Activated CD8-positive, alpha-beta T cell treated with anti-CD3 and anti-CD28 coated beads, Interleukin-2, amount 10 ng/mL, durations not matched to agents 7 days and 5 days (primary cell): ENCODE results near the gene F3. TPM values are rescaled to one million over a fixed set of nuclear protein-coding genes. Genes with fewer than 3 reads are reported as not detected.

Source experiments
- ATAC-seq: fragments of 150-1000 bp; cut with Tn5 transposase; one replicate; pipeline ENCODE4 v1.10.0; 2021; ENCODE audit warnings: moderate library complexity
- CTCF ChIA-PET: fragments of 350-600 bp; sonication (Branson Sonifier 250); formaldehyde crosslinking; loops from one replicate; lab custom pipeline; 2021; ENCODE audit warnings: antibody characterized with exemption; lab: Charles Lee
- POLR2A ChIA-PET: fragments of 350-600 bp; sonication (Branson Sonifier 250); formaldehyde crosslinking; loops from one replicate; lab custom pipeline; 2021; ENCODE audit warnings: antibody characterized with exemption; lab: Charles Lee
- DNase-seq: peaks from one replicate; pipeline ENCODE4 v3.0.0-alpha.2; 2020
- H3K27ac Mint-ChIP-seq: one replicate; pipeline ENCODE4 v1.8.0; 2021; ENCODE audit warnings: mild to moderate bottlenecking, mixed read lengths
- H3K27me3 Mint-ChIP-seq: one replicate; pipeline ENCODE4 v1.8.0; 2021; ENCODE audit warnings: low read depth, mixed read lengths
- H3K36me3 Mint-ChIP-seq: one replicate; pipeline ENCODE4 v1.8.0; 2021; ENCODE audit warnings: low read depth, mixed read lengths
- H3K4me1 Mint-ChIP-seq: one replicate; pipeline ENCODE4 v1.8.0; 2021; ENCODE audit warnings: low read depth, mixed read lengths
- H3K4me3 Mint-ChIP-seq: one replicate; pipeline ENCODE4 v1.8.0; 2021; ENCODE audit warnings: mild to moderate bottlenecking, mixed read lengths
- H3K9me3 Mint-ChIP-seq: one replicate; pipeline ENCODE4 v1.8.0; 2022; ENCODE audit warnings: mixed read lengths; ENCODE audit not compliant: insufficient read depth
- total RNA-seq, 2 experiments: library from RNA; stranded (reverse); gene quantifications; one replicate each; pipeline ENCODE4 v1.2.3, GENCODE V29; 2021

Gene F3
- total RNA-seq, 2 experiments from 2014 or later, result not detected

DNA sequence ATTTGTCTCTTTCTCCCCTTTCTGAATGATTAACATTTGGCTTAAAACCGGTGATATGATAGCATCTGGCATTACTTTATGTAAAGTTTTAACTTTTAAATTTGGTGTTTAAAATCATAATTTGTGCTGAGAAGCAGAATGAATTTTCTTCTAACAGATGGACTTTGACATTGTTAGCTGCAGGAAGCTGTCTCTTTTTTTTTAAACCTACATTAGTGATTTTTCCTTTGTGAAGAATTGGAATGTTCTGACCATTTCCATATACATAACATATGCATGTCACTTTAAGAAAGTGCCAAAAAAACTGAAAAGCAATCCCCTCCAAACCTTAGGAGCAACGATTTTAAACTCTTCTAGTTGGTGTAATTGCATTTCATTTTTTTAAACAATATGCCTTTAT, 22.2 kb downstream of the F3 start:
- H3K4me1 Mint-ChIP-seq, result no peaks in the 10 kb centered on the region
- no peak for ATAC-seq
- H3K27me3 Mint-ChIP-seq, result peaks cover 3% of the 10 kb centered on the region
- H3K36me3 Mint-ChIP-seq, result no peaks in the 10 kb centered on the region
- no peaks in the 10 kb centered on the region for H3K9me3 Mint-ChIP-seq
- DNase-seq, result no peak
- H3K4me3 Mint-ChIP-seq, result no peak overlapping the region
- no peak overlapping the region for H3K27ac Mint-ChIP-seq
- ChIA-PET POLR2A (no interaction called here), CTCF (interaction anchor here (2.5 kb wide), 1 partner anchor 23 kb away, joined by 7 read pairs; no protein-coding TSS in a partner anchor)

DNA sequence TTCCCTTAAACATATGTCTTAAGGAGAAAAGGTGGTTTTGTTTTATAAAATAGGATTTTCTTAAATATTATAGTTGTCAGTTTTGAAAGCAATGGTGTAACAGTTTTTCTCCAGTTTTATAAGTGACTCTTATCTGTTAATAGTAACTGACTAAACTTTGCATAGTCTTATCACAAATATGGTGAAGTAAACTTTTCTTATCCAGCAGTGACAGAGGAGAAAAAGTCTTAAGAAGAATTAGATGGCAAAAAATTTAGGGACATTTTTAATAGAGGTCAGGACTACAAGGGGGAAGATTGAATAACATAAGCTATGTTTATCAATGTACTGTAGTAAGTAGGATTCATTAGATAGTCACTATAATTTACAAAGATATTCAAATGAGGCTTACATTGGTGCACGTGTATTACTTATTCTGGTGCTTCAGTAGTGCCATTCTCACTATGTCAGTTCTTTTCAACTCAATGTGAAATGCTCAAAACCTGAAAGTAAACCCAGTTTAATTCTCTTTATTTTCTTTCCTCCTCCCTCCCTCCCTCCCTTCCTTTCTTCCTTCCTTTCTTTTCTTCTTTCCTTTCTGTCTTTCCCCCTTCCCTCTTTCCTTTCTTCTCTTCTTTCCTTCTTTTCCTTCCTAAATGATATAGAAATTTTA, 26.1 kb downstream of the F3 start:
- H3K4me3 Mint-ChIP-seq, result no peak overlapping the region
- H3K27ac Mint-ChIP-seq, result no peak overlapping the region
- CTCF ChIA-PET, result interaction anchor here (1.1 to 2.2 kb wide), 5 partner anchors 8 to 291 kb away, joined by 3 to 10 read pairs (median 5); no protein-coding TSS in a partner anchor
- no peaks in the 10 kb centered on the region for H3K27me3 Mint-ChIP-seq
- POLR2A ChIA-PET, result no interaction called here
- no peaks in the 10 kb centered on the region for H3K36me3 Mint-ChIP-seq
- no peaks in the 10 kb centered on the region for H3K4me1 Mint-ChIP-seq
- DNase-seq (no peak), ATAC-seq (no peak)
- H3K9me3 Mint-ChIP-seq, result no peaks in the 10 kb centered on the region

DNA sequence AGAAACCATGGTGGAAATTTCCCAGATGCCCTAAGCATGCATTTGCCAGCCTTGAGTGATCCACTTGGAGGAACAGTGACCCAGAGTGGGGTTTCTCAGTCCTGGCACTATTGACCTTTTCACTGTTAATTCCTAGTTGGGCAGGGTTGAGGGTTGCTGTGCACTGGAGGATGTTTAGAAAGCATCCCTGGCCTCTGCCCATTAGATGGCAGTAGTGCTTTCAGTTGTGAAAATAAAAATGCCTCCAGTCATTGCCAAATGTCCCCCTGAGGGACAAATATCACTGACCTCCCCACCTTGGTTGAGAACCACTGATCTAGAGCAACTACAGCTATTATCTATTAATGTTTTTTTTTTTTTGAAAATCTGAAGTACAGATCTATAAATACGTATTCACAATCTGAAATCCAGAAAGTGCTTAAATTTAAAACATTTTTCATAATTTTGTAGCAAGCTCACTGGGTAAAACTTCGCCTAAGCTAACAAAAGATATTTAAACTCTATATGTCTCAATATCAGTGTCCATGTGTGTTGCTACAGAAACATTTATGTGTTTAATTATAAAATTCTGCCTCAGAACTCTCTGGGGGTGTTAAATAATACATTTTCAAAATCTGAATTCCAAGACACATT, 27.3 kb downstream of the F3 start:
- H3K27ac Mint-ChIP-seq, result no peak overlapping the region
- POLR2A ChIA-PET, result no interaction called here
- no peaks in the 10 kb centered on the region for H3K9me3 Mint-ChIP-seq
- H3K4me1 Mint-ChIP-seq, result no peaks in the 10 kb centered on the region
- ATAC-seq (no peak), DNase-seq (peak; percentile 44)
- no peaks in the 10 kb centered on the region for H3K27me3 Mint-ChIP-seq
- peaks cover 5% of the 10 kb centered on the region for H3K36me3 Mint-ChIP-seq
- no peak overlapping the region for H3K4me3 Mint-ChIP-seq
- CTCF ChIA-PET, result interaction anchor here (0.9 to 2.3 kb wide), 7 partner anchors 9 to 292 kb away, joined by 3 to 16 read pairs (median 5); no protein-coding TSS in a partner anchor

DNA sequence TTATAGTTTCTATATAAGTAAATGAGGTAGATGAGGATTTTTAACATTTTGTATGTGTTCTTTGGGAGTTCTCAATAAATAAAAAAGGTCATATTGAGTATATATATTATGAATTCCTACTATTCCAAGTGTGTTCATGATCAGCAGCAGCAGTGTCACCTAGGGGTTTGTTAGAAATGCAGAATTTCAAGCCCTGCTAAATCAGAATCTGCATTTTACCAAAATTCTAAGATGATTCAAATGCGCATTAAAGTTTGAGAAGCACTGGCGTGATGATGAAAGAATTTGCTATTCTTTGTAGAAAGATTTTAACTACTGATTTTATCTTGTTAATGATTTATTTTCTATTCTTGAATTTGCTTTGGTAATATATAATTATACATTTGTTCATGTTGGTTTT, 28.7 kb downstream of the F3 start:
- Mint-ChIP-seq H3K4me3 (no peak overlapping the region), H3K4me1 (no peaks in the 10 kb centered on the region), H3K27ac (no peak overlapping the region), H3K27me3 (no peaks in the 10 kb centered on the region), H3K36me3 (peaks cover 10% of the 10 kb centered on the region), H3K9me3 (no peaks in the 10 kb centered on the region)
- DNase-seq (no peak), ATAC-seq (no peak)
- POLR2A ChIA-PET, result no interaction called here
- CTCF ChIA-PET, result interaction anchor here (0.8 to 2.3 kb wide), 5 partner anchors 10 to 342 kb away, joined by 3 to 16 read pairs (median 4); no protein-coding TSS in a partner anchor

DNA sequence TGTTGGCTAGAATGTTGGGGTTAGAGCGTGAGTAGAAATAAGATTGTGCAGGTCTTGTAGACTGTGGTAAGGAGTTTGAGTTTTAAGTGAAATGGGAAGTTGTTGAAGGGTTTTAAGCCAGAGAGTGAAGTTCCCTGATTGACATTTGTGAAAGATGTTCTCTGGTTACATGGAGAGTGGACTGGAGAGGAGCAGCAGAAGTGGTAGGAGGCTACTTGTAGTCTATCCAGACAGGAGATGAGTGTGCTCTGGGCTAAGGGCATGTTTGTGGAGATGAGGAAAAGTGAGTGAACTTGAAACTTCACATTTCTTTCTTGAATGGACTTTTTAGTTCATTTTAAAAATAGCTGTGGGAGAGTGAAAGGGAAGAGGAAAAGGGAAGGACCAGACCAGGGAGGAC, 37.0 kb downstream of the F3 start:
- ATAC-seq, result no peak
- ChIA-PET CTCF (no interaction called here), POLR2A (no interaction called here)
- Mint-ChIP-seq H3K36me3 (peaks cover 42% of the 10 kb centered on the region), H3K4me3 (no peak overlapping the region), H3K27me3 (no peaks in the 10 kb centered on the region), H3K4me1 (peaks cover 10% of the 10 kb centered on the region), H3K9me3 (no peaks in the 10 kb centered on the region), H3K27ac (no peak overlapping the region)
- DNase-seq, result no peak

DNA sequence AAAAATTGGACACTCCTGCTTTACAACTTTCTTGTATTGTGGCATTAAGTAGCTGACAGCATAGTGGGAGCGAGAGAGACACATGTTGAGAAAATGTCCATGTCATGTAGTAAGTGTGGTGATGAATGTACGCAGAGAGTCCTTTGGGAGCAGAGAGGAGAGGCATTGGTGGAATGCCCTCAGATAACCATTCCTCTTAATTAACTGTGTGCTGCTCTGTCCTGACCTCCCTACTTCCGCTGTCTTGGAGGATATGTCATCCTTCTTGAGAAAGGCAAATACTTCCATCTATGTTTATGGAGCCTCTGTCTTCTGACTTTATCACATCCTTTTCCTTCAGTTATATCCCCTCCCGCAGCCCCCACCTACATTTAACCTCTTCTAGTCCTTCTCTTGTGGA, 38.4 kb downstream of the F3 start:
- Mint-ChIP-seq H3K27me3 (no peaks in the 10 kb centered on the region), H3K4me1 (peaks cover 10% of the 10 kb centered on the region), H3K36me3 (peaks cover 44% of the 10 kb centered on the region), H3K4me3 (no peak overlapping the region), H3K27ac (no peak overlapping the region), H3K9me3 (no peaks in the 10 kb centered on the region)
- CTCF ChIA-PET, result interaction anchor here (1.6 to 1.7 kb wide), 2 partner anchors 10 to 21 kb away, joined by 5 read pairs; no protein-coding TSS in a partner anchor
- ATAC-seq (no peak), DNase-seq (no peak)
- POLR2A ChIA-PET, result no interaction called here

DNA sequence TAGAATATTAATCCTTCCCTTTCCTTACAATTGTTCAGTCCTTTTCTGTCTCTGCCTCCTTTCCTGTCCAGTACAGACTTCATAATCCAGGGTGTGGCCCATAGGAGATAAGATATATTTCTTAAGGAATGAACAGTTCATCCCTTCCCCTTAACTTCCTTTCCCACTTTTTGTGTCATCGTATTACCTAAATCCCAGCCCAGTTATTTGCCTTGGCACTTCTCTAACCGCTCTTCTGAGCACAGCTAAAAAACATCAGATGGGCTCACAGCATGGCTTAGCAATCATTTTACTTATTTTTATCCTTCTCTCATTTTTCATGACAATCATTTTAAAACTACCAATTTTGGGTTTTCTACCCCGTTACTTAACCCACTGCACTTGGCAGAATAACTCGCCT, 39.6 kb downstream of the F3 start:
- DNase-seq (no peak), ATAC-seq (no peak)
- H3K36me3 Mint-ChIP-seq, result peaks cover 39% of the 10 kb centered on the region
- no peaks in the 10 kb centered on the region for H3K27me3 Mint-ChIP-seq
- no peak overlapping the region for H3K4me3 Mint-ChIP-seq
- no peak overlapping the region for H3K27ac Mint-ChIP-seq
- POLR2A ChIA-PET, result no interaction called here
- no peaks in the 10 kb centered on the region for H3K9me3 Mint-ChIP-seq
- CTCF ChIA-PET, result interaction anchor here (1.7 kb wide), 1 partner anchor 11 kb away, joined by 5 read pairs; no protein-coding TSS in a partner anchor
- peaks cover 10% of the 10 kb centered on the region for H3K4me1 Mint-ChIP-seq

DNA sequence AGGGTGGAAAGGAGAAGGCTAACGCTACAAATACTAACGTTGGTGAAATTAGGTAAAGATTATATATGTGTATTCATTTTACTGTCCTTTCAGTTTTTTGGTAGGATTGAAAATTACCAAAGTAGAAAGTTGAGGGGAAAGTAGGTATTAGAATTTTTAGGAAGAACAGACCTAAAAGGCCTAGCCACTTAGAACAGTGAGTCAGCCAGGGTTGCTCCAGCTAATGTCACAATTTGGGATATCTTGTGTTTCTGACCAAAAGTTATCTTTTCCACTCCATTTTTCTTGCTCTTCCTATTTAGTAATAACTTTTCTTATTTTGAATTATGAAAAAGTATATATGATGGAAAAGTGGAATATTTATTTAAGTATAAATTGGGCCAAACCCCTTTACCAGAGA, 40.1 kb downstream of the F3 start:
- no peak overlapping the region for H3K4me3 Mint-ChIP-seq
- H3K36me3 Mint-ChIP-seq, result peaks cover 38% of the 10 kb centered on the region

DNA sequence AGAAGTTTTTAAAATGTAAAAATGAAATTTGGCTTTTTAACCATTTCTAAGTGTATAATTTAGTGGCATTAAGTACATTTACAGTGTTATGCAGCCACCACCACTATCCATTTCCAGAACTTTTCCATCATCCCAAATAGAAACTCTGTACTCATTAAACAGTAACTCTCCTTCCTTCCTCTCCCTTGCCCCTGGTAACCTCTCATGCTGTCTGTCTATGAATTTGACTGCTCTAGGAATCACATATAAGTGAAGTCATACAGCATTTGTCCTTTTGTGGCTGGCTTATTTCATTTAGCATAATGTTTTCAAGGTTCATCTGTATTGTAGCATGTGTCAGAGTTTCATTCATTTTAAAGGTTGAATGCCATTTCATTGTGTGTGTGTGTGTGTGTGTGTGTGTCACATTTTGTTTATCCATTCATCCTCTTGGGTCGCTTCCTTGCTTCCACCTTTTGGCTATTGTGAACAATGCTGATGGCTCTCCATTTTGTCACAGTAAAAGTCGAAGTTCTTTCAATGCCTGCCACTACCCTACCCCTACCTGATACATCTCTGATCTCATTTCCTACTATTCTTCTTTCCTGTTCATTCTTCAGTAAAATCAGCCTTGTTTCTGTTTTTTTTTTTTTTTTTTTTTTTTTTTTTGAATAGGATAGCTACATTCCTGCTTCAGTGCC, 45.3 kb downstream of the F3 start:
- Mint-ChIP-seq H3K4me3 (no peak overlapping the region), H3K27ac (no peak overlapping the region), H3K36me3 (peaks cover 29% of the 10 kb centered on the region), H3K9me3 (no peaks in the 10 kb centered on the region), H3K4me1 (no peaks in the 10 kb centered on the region), H3K27me3 (no peaks in the 10 kb centered on the region)
- ATAC-seq, result no peak
- ChIA-PET POLR2A (no interaction called here), CTCF (no interaction called here)
- no peak for DNase-seq

More for the DNA sequence above, 40.1 kb downstream of the F3 start:
- no peak for ATAC-seq
- no peak for DNase-seq
- CTCF ChIA-PET, result interaction anchor here (0.6 kb wide), 1 partner anchor 8 kb away, joined by 3 read pairs; no protein-coding TSS in a partner anchor
- Mint-ChIP-seq H3K27ac (no peak overlapping the region), H3K9me3 (no peaks in the 10 kb centered on the region), H3K27me3 (no peaks in the 10 kb centered on the region), H3K4me1 (peaks cover 10% of the 10 kb centered on the region)
- POLR2A ChIA-PET, result no interaction called here

DNA sequence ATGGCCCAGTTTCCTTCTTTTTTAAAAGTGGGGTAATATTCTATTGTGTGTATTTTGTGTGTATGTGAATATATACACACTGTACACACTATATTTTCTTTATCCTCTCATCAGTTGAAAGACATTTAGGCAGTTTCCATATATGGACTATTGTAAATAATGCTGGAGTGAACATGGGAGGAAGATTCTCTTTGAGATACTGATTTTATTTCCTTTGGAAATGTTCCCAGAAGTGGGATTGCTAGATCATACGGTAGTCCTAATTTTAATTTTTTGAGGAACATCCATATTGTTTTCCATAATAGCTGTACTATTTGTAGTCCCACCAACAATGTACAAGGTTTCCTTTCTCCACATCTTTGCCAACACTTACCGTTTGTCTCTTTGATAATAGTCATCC, 51.0 kb downstream of the F3 start:
- CTCF ChIA-PET, result interaction anchor here (0.9 to 1.9 kb wide), 2 partner anchors 9 to 316 kb away, joined by 3 to 6 read pairs; no protein-coding TSS in a partner anchor
- no peak overlapping the region for H3K27ac Mint-ChIP-seq
- peaks cover 18% of the 10 kb centered on the region for H3K36me3 Mint-ChIP-seq
- POLR2A ChIA-PET, result no interaction called here
- no peaks in the 10 kb centered on the region for H3K9me3 Mint-ChIP-seq
- H3K4me1 Mint-ChIP-seq, result no peaks in the 10 kb centered on the region
- no peak overlapping the region for H3K4me3 Mint-ChIP-seq
- DNase-seq, result no peak
- no peaks in the 10 kb centered on the region for H3K27me3 Mint-ChIP-seq
- ATAC-seq, result no peak

DNA sequence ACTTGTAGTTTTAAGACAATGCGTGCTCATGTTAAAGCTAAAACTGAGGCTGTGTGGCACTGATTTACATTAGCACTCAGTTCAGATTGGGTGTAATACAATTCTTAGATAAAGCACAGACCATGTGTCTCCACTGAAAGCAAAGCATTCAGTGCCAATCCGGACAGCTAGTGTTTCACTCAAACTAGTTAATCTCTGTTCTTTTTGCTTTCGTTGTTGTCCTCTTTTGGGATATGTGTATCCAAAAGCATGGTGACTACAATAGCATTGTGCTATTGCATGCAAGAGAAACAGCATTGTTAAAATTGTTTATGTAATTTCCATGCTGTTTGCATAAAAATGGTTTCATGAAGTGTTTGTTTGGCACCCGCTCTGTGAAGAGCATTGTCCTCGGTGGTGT, 54.6 kb downstream of the F3 start:
- Mint-ChIP-seq H3K9me3 (no peaks in the 10 kb centered on the region), H3K4me1 (no peaks in the 10 kb centered on the region), H3K4me3 (no peak overlapping the region), H3K27me3 (no peaks in the 10 kb centered on the region), H3K36me3 (peaks cover 18% of the 10 kb centered on the region), H3K27ac (no peak overlapping the region)
- ATAC-seq (no peak), DNase-seq (no peak)
- ChIA-PET POLR2A (no interaction called here), CTCF (interaction anchor here (0.9 kb wide), 1 partner anchor 318 kb away, joined by 3 read pairs; no protein-coding TSS in a partner anchor)
